ENCODE data around the gene MTCL1.

Gene MTCL1

GRCh38 chr18:8705238-8705960 lies at the start of gene MTCL1:
Gene MTCL1, plus strand, starts transcription at chr18:8705556. Its CDS starts 105 bp downstream, at chr18:8705661.
- no peak for FAIRE-seq

DNA sequence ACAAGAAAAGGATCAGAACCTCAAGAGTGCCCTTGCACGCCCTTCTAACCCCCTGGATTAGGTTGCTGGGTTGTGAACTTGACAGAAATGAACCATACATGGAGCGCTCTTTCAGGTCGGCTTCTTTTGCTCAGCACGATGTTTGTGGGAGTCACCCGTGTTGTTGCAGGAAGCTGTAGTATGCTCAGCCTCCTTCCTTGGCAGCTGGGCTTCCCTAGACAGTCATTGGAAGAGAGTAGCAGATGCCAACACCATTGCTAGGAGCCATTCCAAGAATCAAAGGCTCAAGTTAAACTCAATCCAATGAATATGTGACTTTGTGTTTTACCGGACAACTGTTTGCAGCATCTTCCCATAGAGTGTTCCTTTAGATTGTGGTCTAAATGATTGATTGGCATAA lies 49.1 kb upstream of the MTCL1 start:
- FAIRE-seq: no peak

DNA sequence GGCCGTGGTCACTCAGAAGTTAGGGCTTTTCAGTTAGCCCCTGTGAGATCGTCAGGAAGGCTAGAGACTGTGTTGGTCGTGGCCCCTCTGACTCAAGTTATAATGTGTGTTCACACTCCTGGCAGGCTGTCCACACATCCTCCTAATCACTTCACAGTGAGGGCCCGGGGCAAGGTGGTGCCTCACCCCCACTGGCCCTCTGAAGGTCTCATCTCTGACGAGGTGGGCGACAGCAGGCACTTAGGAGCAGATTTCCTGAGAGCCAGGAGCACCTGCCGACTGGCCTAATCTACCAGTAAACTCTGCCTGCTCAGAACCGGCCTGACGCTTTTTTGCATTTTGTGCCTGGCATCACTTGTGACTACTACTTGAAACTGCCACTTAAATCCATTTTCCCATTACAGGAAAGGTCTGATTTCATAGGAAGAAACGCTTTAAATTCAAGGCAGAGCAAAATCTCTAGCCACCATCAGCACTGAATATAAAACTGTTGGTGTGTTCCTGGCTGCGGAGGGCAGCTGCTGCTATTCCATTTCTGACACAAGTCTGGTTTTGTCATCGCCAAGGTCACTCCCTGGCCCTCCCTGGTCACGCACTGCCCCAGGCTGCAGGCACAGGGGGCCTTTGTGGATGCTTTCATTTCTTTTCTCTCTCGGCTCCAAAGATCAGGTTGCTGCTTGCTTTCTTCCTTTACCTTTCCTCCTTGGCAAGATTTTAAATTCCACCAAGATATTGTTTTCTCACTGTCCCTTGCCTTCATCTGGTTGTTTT lies 48.1 kb upstream of the MTCL1 start:
- no peak for FAIRE-seq

GRCh38 chr18:8657873-8658470 lies 47.4 kb upstream of the MTCL1 start:
- FAIRE-seq: no peak

DNA sequence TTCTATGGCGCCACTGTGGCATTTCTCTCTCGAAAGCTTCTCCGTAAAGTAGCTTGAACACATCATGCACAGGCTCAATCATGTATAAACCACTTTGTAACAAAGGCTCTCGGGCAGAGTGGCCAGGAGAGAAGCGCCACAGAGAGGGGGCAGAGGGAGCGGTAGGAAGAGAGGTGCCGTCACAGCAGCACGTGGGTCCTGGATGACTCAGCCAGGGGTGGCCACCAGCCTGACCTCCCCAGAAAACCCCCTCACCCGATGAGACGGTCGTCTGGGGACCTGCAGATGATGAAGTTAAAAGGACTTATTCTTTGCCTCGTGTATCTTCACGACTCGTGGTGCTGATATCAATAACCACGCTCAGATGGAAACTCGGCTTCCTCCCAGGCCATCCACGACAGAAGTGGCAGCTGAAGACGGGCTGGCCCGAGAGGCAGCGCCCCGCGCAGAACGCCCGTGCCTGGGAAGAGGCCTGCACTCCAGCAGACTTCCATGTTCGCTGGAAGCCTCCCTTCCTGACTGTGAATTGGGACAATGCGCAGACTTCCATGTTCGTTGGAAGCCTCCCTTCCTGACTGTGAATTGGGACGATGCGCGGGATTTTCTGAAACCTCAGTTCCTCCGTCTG lies 46.4 kb upstream of the MTCL1 start:
- FAIRE-seq: no peak

- FAIRE-seq: no peak
Measured at GRCh38 chr18:8659609-8660242, 45.6 kb upstream of the MTCL1 start.

DNA sequence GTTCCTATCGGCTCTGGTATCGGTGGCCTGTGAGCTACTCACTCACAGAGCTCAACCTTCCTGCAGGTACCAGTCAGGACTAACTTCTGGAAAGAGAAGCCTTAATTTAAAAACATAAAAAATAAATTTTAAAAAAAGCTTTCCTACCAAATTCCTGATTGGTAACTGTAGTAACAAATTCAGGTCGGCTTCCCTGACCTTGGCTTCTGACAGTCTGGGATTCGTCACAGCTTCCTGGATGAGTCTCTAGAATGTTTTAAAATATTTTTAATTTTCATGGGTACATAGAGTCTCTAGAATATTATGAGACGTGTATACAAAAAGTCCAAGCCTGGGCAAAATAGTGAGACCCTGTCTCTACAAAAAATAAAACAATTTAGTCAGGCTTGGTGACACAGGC lies 45.0 kb upstream of the MTCL1 start:
- FAIRE-seq: no peak

DNA sequence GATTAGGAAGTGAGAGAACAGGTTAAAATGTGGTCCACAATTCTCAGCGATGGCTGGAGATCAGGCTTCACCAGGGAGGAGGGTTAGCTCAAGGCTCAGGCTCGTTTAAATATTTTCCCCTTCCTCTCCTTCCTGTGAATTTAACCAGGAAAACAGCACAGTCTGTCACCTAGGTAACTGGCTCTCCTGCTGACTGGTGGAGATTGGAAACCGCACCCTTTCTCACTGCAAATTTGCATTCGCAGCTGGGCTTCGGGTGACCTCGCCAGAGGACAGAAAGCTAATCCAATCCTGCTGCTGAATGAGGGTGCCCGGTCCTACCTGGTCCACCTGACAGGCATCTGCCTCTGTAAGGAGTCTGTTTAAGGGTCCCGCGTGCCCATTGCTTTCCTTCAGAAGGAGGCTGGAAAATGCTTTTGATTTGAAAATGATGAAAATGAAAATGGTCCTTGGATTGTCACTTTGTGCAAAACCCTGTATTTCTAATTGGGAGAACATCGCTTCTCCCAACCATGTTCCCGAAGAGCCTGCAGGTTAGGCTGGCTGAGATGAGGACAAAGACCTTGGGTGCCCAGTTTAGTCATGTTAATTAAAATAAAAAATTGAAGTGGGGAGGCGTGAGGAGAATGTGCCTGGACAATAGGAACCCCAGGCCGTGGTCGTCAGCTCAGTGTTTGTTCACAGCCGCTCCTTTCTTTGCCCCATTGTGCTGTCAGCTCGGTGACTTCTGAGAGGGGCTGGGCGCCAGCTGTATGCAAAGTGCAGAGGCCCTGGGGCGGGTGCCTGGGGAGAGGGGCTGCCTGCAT lies 43.4 kb upstream of the MTCL1 start:
- no peak for FAIRE-seq

DNA sequence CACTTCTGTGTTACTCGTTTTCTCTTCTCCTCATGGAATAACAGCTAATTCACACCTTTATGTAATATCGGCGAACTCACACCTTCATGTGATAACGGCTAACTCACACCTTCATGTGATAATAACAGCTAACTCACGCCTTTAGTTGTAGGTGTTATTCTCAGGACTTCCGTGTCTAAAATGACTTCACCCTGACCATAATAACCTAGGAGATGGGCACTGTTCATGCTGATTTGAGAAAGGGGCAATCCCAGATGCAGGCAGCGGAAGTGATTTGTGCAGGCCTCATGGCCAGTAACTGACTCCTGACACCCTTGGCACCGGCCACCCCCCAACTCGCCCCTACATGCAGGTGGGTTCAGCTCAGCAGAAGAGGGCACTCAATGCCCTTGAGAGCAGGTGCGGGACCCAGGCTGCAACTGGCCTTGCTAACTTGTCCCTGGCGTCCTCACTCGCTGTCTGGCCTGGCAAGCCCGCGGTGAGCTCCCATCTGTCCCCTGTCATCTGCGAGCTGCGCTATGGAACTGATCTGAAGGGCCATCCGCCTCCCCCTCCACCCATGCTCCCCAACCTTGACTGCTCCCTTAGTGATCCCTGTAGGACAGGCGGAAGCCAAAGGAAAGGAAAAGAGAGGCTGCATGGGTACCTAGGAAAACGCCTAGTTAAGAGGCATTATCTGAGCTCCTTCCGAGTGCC lies 42.6 kb upstream of the MTCL1 start:
- no peak for FAIRE-seq

DNA sequence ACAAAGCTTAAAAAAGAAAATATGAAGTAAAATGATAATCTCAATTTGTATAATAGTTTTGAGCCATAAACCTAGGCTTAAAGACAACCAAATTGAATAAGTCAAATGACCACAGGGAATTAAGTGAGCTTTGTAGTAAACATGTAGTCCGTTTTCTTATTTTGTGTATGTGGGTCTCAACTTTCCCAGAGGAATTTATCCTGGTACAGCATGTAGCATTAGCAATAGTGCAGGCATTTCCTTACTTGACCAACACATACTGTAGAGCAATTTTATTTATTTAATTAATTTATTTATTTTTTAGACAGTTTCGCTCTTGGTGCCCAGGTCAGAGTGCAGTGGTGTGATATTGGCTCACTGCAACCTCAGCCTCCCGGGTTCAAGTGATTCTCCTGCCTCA lies 37.5 kb upstream of the MTCL1 start:
- FAIRE-seq: no peak

DNA sequence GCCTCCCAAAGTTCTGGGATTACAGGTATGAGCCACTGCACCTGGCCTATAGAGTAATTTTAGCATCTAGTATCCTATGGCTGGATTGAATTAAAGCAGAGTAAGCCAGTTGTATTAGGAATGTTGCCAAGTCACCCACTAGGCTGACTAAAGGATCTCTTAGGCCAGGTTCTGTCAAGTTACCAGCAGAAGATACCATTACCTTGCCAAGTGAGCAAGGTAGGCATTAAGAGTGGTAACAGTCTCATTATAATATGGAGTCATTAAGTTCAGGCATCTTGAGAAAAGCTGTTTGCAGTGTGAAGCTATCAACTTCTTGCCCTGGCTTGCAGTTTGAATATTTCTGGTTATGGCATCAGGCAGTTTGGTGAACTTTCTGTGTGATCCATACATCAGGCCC lies 37.0 kb upstream of the MTCL1 start:
- no peak for FAIRE-seq

DNA sequence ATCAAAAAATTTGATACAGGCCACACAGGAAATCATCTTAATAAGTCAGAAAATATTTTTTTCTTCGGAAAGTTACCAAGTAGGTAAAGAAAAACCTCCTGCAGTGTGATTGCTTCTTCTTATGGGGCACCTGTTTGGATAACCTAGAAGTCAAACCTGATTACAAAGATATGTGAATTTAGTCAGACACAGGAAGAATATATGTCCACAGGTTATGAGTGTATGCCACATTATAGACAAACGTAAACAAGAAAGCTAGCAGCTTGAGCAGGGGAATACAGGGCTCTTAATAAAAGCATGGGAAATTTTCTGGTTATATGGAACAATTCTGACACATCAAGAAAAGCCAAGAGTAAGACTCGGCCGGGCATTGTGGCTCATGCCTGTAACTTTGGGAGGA lies 35.8 kb upstream of the MTCL1 start:
- no peak for FAIRE-seq

- FAIRE-seq: no peak
Measured at GRCh38 chr18:8673256-8674209, 31.8 kb upstream of the MTCL1 start.

GRCh38 chr18:8675057-8675456 lies 30.3 kb upstream of the MTCL1 start:
- FAIRE-seq: no peak

- no peak for FAIRE-seq
Measured at GRCh38 chr18:8681196-8681595, 24.2 kb upstream of the MTCL1 start.

GRCh38 chr18:8684577-8684976 lies 20.8 kb upstream of the MTCL1 start:
- FAIRE-seq: no peak

DNA sequence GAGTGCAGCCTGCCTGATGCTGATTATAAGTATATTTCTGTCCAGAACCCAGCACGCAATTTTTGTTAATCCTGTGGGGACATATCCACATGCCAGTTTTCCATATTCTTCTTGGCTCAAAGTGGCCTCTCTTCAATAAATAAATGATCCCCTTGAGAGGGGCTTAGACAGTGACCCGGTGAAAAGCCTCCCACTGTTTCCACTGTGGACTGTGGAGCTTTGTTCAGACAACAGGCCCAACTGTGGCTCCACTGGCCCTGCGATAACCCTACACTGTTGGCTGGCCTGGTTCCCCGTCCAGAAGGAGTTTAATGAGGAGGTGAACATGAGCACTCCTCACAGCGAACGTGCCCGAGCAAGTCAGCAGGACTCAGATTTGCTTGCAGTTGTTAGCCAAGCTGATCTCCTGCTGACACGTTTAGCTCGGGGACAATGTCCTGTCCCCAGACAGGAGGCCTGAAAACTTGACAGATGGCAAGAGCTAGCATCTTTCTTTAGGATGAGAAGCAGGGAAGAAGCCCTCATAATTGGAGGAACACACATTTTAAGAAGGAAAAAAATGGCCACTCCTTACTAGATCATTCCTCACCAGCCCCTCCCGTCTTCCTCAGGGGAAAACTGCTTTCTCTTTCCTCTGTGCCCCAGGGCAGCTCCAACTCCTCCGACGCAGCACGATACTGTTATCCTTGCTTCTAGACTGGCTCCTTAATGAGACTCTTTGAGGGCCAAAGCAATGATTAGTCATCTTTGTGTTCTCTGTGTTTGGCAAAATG lies 20.0 kb upstream of the MTCL1 start:
- FAIRE-seq: no peak

DNA sequence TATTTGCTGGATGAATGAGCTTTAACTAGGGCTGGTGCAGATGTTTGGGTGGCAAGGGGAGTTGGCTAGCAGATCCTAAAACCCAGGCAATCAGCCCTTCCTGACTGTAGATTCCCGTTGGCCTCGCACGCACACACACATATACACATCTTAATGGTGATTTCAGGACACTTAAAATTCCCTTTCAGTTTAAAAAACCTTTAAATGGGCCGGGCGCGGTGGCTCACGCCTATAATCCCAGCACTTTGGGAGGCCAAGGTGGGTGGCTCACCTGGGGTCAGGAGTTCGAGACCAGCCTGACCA lies 19.5 kb upstream of the MTCL1 start:
- no peak for FAIRE-seq

GRCh38 chr18:8686611-8687010 lies 18.7 kb upstream of the MTCL1 start:
- no peak for FAIRE-seq

Measured in A204.1 (cell line).